CD4-positive, alpha-beta T cell treated with Interleukin-6 at 100 ng/mL for 8 hours (primary cell): ENCODE results near the gene HLF.

Experiments
- DNase-seq: peaks from one replicate; pipeline ENCODE4 v3.0.0-alpha.2; 2020; ENCODE audit warnings: mixed read lengths, low spot score

The HLF gene

DNA sequence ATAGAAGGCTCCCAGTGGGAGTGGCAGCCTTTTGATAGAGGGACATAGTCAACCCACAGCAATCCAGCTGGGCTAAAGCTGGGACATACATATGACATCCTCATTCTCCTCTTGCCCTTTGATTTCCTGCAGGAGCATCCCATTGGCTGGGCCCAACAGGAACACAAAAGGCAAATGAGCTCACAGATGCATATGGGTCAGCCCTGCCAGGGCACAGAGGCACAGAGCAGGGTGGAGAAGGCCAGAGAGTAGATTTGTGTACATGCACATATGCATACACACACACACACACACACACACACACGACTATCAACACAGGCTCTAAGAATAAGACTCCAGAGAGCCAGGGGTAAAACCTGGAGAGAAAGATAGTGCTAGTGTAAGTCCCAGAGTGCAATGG lies 98.3 kb downstream of the HLF start:
- DNase-seq, result no peak

DNA sequence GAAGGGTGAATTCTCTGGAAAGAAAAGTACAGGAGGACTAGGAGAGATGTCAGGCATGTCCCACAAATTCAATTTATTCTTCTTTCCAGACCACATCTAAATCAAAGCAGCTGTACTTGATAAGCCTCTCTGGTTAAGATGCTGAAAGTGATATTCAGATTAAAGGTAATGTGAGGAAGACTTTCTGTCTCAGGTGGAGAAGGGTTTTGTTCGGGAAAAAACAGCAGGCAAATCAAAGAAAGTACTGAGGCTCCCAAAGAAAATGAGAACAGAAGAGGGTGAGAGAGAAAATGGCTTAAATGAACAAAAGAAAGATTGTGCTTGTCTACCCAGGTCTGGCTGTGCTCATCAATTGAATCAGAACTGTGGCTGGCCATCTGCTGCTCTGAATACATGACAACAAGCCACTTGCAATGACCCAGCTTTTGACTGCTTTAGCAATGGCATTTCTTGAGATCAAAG lies 101.3 kb downstream of the HLF start:
- no peak for DNase-seq

DNA sequence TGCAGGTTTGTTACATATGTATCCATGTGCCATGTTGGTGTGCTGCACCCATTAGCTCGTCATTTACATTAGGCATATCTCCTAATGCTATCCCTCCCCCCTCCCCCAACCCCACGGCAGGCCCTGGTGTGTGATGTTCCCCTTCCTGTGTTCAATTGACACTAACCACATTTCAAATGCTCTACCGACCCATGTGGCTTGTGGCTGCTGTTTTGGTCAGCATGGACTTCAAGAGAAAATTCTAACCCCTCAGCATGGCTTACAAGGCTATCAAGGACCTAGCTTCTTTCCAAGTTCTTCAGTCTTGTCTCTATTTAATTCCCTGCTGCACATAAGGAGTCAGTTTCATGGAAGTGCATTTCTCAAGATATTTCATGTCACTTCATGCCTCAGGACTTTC lies 103.9 kb downstream of the HLF start:
- no peak for DNase-seq
